KMS-11 (cell line): ENCODE measurements around the gene EIF2A.

Experiments
- H2AFZ ChIP-seq: fragments of 200-600 bp; sonication (generic); 2 replicates; pipeline ENCODE4 v1.6.1; 2016; ENCODE audit warnings: antibody characterized with exemption, mixed run types, low read depth
- H3K27ac ChIP-seq: fragments of 200-600 bp; sonication (generic); 2 replicates; pipeline ENCODE4 v1.6.1; 2016; ENCODE audit warnings: mild to moderate bottlenecking, mixed run types
- H3K27me3 ChIP-seq: fragments of 200-600 bp; sonication (generic); 2 replicates; pipeline ENCODE4 v1.6.1; 2017; ENCODE audit warnings: mild to moderate bottlenecking, low read depth, mixed run types, moderate library complexity; ENCODE audit not compliant: insufficient read depth
- H3K36me3 ChIP-seq: fragments of 200-600 bp; sonication (generic); 2 replicates; pipeline ENCODE4 v1.6.1; 2017; ENCODE audit warnings: mild to moderate bottlenecking, mixed run types; ENCODE audit not compliant: insufficient read depth
- H3K4me1 ChIP-seq: fragments of 200-600 bp; sonication (generic); 2 replicates; pipeline ENCODE4 v1.6.1; 2016; ENCODE audit warnings: mild to moderate bottlenecking, low read depth, mixed run types; ENCODE audit not compliant: poor library complexity, severe bottlenecking
- H3K4me2 ChIP-seq: fragments of 200-600 bp; sonication (generic); 2 replicates; pipeline ENCODE4 v1.7.0; 2016; ENCODE audit warnings: mild to moderate bottlenecking, mixed run types
- H3K4me3 ChIP-seq: fragments of 200-600 bp; sonication (generic); IDR thresholded peaks from 2 replicates; pipeline ENCODE4 v1.6.1; 2017; ENCODE audit warnings: low read depth, low read length, mixed read lengths; ENCODE audit not compliant: insufficient read depth
- H3K79me2 ChIP-seq: fragments of 200-600 bp; sonication (generic); 2 replicates; pipeline ENCODE4 v1.6.1; 2016; ENCODE audit warnings: low read depth, mixed run types; ENCODE audit not compliant: insufficient read depth
- H3K9ac ChIP-seq: fragments of 200-600 bp; sonication (generic); 2 replicates; pipeline ENCODE4 v1.6.1; 2016; ENCODE audit warnings: mild to moderate bottlenecking, mixed run types
- H4K20me1 ChIP-seq: fragments of 200-600 bp; sonication (generic); 2 replicates; pipeline ENCODE4 v1.6.1; 2016; ENCODE audit warnings: mild to moderate bottlenecking, mixed run types; ENCODE audit not compliant: insufficient read depth
- CTCF ChIP-seq: fragments of 200-600 bp; sonication (generic); conservative IDR thresholded peaks from 2 replicates; pipeline ENCODE4 v1.6.1; 2017; ENCODE audit warnings: low read depth, mild to moderate bottlenecking, antibody characterized with exemption, low read length, moderate library complexity, mixed read lengths

Gene EIF2A

GRCh38 chr3:150602426-150603152, 56.0 kb downstream of the EIF2A start:
- Histone ChIP-seq H3K36me3 (0 out of 2 replicates have a peak, but pooled peaks cover 7% of the 10 kb centered on the region), H3K27ac (peak overlapping the region; percentile 96), H3K4me1 (peaks cover 61% of the 10 kb centered on the region), H3K27me3 (no peaks in the 10 kb centered on the region), H3K79me2 (peaks cover 95% of the 10 kb centered on the region), H3K4me3 (no peak overlapping the region), H2AFZ (peak overlapping the region; percentile 68), H4K20me1 (peaks cover 34% of the 10 kb centered on the region), H3K9ac (peak overlapping the region; percentile 96), H3K4me2 (peak overlapping the region; percentile 97)
- TF ChIP-seq CTCF = no peak; the same call in 1 of the 2 replicates

GRCh38 chr3:150603153-150603979, 56.8 kb downstream of the EIF2A start, which contains the start of gene SELENOT:
SELENOT (plus strand) TSS chr3:150603321; CDS start chr3:150603363, 42 bp downstream.
- Histone ChIP-seq H3K27me3 (no peaks in the 10 kb centered on the region), H3K4me2 (peak within 1 kb of the TSS; percentile 99), H2AFZ (peak within 1 kb of the TSS; percentile 68), H3K79me2 (peaks cover 95% of the 10 kb centered on the region), H3K4me3 (peak within 1 kb of the TSS; percentile 83), H3K4me1 (peaks cover 61% of the 10 kb centered on the region), H3K36me3 (0 out of 2 replicates have a peak, but pooled peaks cover 7% of the 10 kb centered on the region), H3K27ac (peak within 1 kb of the TSS; percentile 96), H3K9ac (peak within 1 kb of the TSS; percentile 96), H4K20me1 (peaks cover 41% of the 10 kb centered on the region)
- peak; percentile 5; the same call in 1 of the 2 replicates for TF ChIP-seq CTCF

GRCh38 chr3:150603980-150604319, 57.4 kb downstream of the EIF2A start:
- Histone ChIP-seq H4K20me1 (peaks cover 46% of the 10 kb centered on the region), H3K79me2 (peaks cover 100% of the 10 kb centered on the region), H2AFZ (peak overlapping the region; percentile 68), H3K27ac (peak overlapping the region; percentile 96), H3K36me3 (0 out of 2 replicates have a peak, but pooled peaks cover 7% of the 10 kb centered on the region), H3K27me3 (no peaks in the 10 kb centered on the region), H3K4me2 (peak overlapping the region; percentile 99), H3K4me3 (peak overlapping the region; percentile 83), H3K4me1 (peaks cover 64% of the 10 kb centered on the region), H3K9ac (peak overlapping the region; percentile 96)
- no peak for TF ChIP-seq CTCF

GRCh38 chr3:150605998-150606641, 59.5 kb downstream of the EIF2A start:
- no peak overlapping the region for H2AFZ ChIP-seq
- TF ChIP-seq CTCF = no peak
- H3K4me2 ChIP-seq = peak overlapping the region; percentile 99
- H3K79me2 ChIP-seq = peaks cover 100% of the 10 kb centered on the region
- H4K20me1 ChIP-seq = peaks cover 66% of the 10 kb centered on the region
- peaks cover 65% of the 10 kb centered on the region for H3K4me1 ChIP-seq
- H3K27me3 ChIP-seq = no peaks in the 10 kb centered on the region
- H3K4me3 ChIP-seq = peak overlapping the region; percentile 27
- H3K27ac ChIP-seq = peak overlapping the region; percentile 96; the same call in 1 of the 2 replicates
- H3K9ac ChIP-seq = peak overlapping the region; percentile 96; the same call in 1 of the 2 replicates
- H3K36me3 ChIP-seq = 0 out of 2 replicates have a peak, but pooled peaks cover 7% of the 10 kb centered on the region
